GM18909 (cell line): ENCODE data around the gene TEX13B.
"Not testable (repeated sequence)": the region's sequence is repeated elsewhere in the genome, so short reads cannot be mapped to it uniquely, and the experiment has no call there.

Source experiments
- ATAC-seq: cut with Tn5 transposase; IDR thresholded peaks from one replicate; pipeline ENCODE4 v1.9.1; 2021; ENCODE audit warnings: mild to moderate bottlenecking; ENCODE audit not compliant: unreplicated experiment, poor library complexity

TEX13B gene

GRCh38 chrX:107955337-107955736 is 26.8 kb downstream of the TEX13B start:
- ATAC-seq, result not testable (repeated sequence)

- ATAC-seq, result no peak
These were observed 42.1 kb downstream of the TEX13B start for GRCh38 chrX:107940095-107940494.

- no peak for ATAC-seq
These were observed 45.8 kb downstream of the TEX13B start for GRCh38 chrX:107936434-107936730.

- ATAC-seq, result no peak
These were observed 46.3 kb downstream of the TEX13B start for GRCh38 chrX:107935664-107936433.

- no peak for ATAC-seq
These were observed 47.0 kb downstream of the TEX13B start for GRCh38 chrX:107935200-107935599.

GRCh38 chrX:107934262-107934661 is 47.9 kb downstream of the TEX13B start:
- no peak for ATAC-seq
